GM21576 (cell line): ENCODE results near the gene ARAP3.
"Not testable (repeated sequence)": the region's sequence is repeated elsewhere in the genome, so short reads cannot be mapped to it uniquely, and the experiment has no call there.

Experiments
- ATAC-seq: cut with Tn5 transposase; IDR thresholded peaks from one replicate; pipeline ENCODE4 v1.9.1; 2021; ENCODE audit warnings: mild to moderate bottlenecking, moderate library complexity; ENCODE audit not compliant: unreplicated experiment

The ARAP3 gene

DNA sequence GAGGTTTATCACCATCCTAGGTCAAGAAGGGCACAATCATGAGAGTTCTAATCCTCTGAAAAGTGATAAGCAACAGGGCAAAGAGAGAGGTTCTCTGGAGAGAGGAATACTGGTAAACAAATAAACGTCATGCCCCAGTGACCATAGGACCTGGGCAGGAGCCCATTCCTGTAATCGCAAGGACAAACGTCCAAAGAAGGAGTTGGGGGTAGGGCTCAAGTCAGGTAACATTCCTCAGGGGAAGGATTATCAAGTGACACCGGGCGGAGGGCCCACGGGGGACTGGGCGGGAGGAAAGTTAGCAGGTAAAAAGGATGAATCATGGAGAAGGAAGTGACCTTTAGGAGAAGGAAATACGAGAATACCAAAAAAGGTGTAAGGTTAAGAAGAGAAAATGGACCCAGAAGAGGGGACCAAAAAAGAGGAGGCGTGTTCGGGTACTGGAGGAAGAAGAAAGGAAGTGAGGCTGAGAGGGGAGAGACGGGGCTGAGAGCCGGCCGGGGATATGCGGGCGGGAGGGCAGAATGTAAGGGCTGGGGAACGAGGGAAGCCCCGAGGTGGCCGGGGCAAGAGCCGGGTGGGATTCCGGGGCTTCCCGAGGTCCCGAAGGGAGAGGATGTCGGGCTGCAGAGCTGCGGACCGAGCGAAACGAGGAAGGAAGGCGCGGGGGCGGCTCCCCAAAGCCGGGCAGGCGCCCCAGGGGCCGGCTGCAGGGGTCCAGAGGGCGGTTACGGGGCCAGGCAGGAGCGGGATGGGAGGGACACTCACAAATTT, 63.8 kb downstream of the ARAP3 start:
- peak; percentile 16 for ATAC-seq

DNA sequence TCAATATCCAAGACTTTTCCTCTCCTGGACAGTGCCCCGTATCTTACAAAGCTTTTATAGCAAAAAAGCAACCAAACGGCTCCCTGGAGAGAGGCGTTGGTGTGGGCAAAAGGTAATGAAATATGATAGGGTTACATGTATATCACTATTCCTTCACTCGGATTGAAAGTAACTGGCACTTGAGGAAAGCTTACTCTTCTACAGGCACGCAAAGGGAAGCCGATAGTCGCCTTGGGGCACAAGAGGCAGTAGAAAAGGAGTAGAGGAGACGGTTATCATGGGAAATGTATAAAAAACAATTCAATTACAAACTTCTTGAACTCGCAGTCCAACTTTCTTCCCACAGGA, 64.4 kb downstream of the ARAP3 start:
- ATAC-seq: no peak

DNA sequence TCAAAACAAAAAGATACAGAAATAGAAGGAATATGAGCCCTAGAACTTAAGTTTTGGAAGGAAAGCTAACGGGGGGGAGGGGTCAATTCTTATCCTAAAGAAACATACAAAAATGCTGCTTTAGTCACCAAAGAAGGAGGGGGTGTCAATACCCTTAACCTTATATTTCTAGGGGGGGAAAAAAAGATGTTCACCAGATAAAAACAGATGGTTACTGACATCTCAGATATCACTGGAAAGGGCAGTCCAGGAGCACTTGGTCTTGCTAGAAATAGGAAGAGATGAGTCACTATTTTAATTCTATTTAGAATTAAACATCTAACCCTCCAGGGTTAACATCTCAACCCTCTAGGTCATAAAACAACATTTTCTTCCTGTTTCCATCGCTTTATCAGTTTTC, 64.9 kb downstream of the ARAP3 start:
- no peak for ATAC-seq

DNA sequence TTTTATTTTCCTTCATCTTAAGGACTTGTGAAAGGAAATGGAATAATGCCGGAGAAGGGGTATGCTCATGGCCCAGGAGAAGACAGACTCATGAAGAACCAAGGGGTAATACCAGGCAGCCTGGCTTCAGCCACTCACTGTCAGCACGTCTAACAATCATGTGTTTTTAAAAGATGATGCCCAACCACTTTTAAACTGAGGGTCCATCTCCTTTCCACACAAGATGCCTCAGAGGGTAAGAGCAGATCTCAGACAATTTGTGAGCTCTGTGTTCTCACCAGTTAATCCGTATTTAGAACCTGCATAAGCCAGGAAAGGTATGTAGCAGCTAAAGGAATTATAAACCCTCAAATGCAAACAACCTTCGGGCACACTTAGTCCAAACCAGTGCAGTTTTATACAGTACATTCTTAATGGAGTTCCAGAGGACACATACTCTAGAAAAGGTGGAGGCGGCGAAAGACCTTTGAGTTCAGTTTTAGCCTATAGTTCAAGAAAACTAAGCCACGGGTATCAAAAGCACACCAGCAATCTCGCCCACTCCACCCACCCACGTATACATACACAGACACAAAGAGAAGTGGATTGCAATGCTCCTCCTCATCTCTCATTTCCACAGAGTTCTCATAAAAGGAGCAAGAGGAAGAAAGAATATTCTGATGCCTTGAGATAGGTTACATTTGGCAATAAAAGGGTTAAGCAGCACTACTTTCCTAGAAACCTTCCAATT, 65.9 kb downstream of the ARAP3 start:
- ATAC-seq: no peak

DNA sequence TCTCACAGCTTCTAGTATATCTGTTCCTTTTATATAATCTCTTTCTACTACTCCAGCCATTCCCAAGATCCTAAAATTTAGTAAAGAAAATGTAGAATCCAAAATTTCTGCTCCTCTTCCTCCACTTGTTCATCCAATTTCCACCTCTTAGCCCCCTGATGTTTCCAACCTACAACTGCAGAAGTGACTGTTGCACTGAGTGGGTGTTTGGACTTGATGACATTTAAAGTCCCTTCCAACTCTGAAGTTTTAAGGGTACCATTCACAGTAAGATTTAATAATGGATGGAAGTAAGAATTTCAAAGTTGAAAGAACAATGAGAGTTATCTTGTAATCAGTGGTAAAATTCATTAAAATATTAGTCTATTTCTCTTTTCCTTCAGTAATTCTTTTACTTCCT, 68.7 kb downstream of the ARAP3 start:
- ATAC-seq: no peak

DNA sequence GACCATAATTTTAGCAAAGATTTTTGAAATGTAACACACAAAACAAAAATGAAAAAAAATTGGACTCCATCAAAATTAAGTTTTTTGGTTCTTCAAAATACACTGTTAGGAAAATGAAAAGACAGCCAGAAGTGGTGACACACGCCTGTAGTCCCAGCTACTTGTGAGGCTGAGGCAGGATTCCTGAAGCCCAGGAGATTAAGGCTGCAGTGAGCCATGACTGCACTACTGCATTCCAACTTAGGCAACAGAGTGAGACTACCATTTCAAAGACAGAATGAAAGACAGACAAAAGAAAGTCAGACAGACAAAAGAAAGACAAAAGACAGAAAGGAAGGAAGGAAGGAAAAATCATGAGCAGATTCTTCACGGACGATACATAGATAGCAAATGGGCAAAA, 70.7 kb downstream of the ARAP3 start:
- no peak for ATAC-seq

DNA sequence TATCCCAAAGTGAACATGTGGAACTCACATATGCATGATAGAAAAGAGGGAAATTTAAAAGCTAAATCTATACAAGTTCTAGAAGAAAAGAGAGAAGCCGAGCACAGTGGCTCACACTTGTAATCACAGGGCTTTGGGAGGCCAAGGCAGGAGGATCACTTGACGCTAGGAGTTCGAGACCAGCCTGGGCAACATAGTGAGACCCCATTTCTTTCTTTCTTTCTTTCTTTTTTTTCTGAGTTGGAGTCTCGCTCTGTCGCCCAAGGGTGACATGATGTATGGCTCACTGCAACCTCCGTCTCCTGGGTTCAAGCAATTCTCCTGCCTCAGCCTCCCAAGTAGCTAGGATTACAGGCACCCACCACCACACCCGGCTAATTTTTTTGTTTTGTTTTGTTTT, 72.1 kb downstream of the ARAP3 start:
- not testable (repeated sequence) for ATAC-seq

DNA sequence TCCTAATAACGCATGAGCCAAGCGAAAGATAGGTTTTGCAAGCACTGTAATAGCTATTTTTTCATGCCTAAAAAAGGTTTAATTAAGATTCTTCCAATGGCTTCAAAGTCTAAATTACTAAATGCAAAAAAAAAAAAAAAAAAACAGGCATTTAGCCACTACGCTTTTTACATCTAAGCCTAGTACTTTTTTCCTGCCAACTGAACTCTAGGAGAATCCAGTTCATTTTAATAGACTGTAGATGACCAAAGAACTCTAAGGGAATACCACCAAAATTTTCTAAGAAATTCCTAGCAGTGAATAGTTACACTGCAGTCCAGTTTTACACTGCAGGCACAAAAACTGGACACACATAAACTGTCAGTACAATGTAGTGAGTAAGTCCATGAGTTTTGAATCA, 73.0 kb downstream of the ARAP3 start:
- no peak for ATAC-seq

DNA sequence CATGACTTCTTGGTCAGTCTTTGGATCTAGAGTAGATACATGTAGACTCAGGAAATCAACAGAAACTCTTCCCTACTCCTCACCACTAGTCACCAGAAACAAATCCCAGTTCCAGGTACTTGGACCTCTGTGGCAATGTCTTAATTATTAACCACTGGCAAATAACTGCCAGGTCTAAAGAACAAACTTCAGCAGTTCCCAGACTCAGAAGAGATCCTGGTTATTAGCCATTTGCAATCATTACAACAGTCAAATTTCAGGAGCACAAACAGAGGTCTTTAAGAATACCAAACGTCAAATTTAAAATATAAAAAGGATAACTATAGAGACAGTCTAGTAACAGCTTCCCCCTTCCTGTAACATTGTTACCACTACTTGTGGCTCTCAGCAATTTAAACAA, 73.5 kb downstream of the ARAP3 start:
- no peak for ATAC-seq

DNA sequence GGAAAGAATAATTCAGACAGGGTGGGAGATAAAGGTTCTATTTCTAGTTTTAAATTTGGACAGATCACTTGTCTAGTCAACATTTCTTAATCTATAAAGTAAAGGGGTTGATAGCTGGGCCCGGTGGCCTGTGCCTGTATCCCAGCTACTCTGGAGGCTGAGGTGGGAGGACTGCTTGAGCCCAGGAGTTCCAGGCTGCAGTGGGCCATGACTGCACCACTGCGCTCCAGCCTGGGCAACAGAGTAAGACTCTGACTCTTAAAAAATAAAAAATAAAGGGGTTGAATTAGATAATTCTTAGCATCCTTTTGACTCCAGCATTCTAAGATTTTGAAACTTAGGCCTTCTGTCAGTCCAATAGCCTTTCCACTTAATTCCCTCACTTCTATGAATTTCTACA, 74.0 kb downstream of the ARAP3 start:
- no peak for ATAC-seq

DNA sequence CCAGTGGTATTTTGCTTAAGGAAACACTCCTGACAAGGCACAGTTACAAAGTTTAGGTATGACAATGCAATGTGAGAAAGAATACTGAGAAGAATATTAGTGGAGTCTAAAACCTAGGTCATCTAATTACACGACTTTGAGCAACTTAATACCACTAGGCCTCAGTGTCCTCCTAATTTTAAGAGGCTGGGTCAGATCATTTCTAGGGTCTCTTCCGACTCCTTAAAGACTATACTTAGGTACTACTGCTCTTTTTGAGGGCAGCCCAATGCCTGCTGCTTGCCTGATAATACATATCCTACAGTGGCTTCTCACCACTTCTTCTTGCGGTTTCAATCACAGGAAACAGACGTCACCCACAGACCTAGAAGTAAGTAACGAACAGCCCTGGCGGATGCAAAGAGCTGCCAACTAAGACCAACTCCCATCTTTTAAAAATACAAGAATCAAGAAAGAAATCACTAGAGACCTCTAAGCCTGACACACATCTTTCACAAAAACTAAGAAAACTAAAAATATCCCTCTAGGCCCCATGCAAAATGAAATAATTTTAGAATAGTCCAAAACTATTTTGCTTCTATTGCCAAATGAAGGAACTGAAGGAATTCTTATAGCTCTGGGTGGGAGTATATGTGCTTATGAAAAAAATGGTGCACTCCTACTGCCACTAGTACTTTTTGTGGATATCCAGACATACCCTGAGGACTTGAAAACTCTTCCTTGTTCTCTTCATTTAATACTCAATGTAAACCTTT, 76.3 kb downstream of the ARAP3 start:
- ATAC-seq: peak; percentile 94

DNA sequence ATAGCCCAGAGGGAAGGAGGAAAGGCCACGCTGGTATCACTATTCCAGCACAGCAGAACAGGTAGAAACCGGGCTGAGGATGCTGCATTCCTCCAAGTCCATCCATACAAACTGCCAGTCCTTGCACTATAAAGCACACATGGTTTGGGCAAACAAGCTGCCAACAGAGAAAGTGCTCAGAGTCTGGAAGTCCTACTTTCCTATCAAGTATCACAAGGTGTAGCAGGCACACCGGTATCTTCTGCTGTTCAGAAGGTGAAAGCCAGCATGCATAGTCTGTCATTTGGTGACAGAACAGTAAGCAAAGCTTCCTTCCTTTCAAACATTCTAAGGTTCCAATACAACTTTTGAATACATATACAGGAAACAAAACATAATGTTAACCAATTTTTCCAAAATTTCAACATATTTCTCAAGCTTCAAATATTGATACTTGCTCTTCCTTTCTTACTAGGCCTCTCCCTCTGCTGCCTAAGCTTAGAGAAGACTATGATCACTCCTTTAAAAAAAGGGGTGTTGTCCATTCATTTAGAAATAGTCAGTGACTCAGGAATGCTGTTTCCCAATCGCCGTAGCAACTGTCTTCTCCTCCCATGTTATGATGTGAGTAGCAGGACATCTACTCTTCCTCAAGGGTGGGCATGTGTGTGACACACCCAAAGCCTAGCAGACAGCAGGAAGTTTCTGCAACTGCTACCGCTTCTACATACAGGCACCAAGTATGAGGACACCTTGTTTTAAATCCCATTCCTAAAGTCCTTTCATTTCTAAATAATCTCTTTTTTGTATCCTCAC, 77.9 kb downstream of the ARAP3 start:
- ATAC-seq: no peak
